ENCODE results near the gene CHCHD6. TPM values are rescaled to one million over a fixed set of nuclear protein-coding genes. Genes with fewer than 3 reads are reported as not detected.

CHCHD6 gene
- total RNA-seq, 1 donor from 2014 or later = 13.1 TPM

GRCh38 chr3:126992776-126993175, 288.7 kb downstream of the CHCHD6 start:
- Mint-ChIP-seq H3K27me3 (ENCODE audit: unreplicated experiment) (no peaks in the 10 kb centered on the region), H3K36me3 (ENCODE audit: unreplicated experiment) (peaks cover 2% of the 10 kb centered on the region), H3K9me3 (ENCODE audit: unreplicated experiment) (no peaks in the 10 kb centered on the region), H3K27ac (ENCODE audit: unreplicated experiment) (no peak overlapping the region), H3K4me3 (ENCODE audit: unreplicated experiment) (no peak overlapping the region), H3K4me1 (ENCODE audit: unreplicated experiment) (peaks cover 12% of the 10 kb centered on the region)
- no peak for DNase-seq (ENCODE audit: extremely low spot score, unreplicated experiment)
- no peak for TF ChIP-seq CTCF (IDR thresholded peaks at IDR 0.05)

- Mint-ChIP-seq H3K27me3 (ENCODE audit: unreplicated experiment) (no peaks in the 10 kb centered on the region), H3K4me3 (ENCODE audit: unreplicated experiment) (no peak overlapping the region), H3K36me3 (ENCODE audit: unreplicated experiment) (peaks cover 2% of the 10 kb centered on the region), H3K4me1 (ENCODE audit: unreplicated experiment) (peaks cover 15% of the 10 kb centered on the region), H3K27ac (ENCODE audit: unreplicated experiment) (no peak overlapping the region), H3K9me3 (ENCODE audit: unreplicated experiment) (no peaks in the 10 kb centered on the region)
- DNase-seq (ENCODE audit: extremely low spot score, unreplicated experiment) = no peak
- no peak for TF ChIP-seq CTCF (IDR thresholded peaks at IDR 0.05)
These were observed 289.4 kb downstream of the CHCHD6 start for GRCh38 chr3:126993436-126993835.

- Mint-ChIP-seq H3K36me3 (ENCODE audit: unreplicated experiment) (peaks cover 2% of the 10 kb centered on the region), H3K27ac (ENCODE audit: unreplicated experiment) (peak overlapping the region; percentile 52), H3K9me3 (ENCODE audit: unreplicated experiment) (no peaks in the 10 kb centered on the region), H3K27me3 (ENCODE audit: unreplicated experiment) (no peaks in the 10 kb centered on the region), H3K4me3 (ENCODE audit: unreplicated experiment) (no peak overlapping the region), H3K4me1 (ENCODE audit: unreplicated experiment) (peaks cover 15% of the 10 kb centered on the region)
- TF ChIP-seq CTCF (IDR thresholded peaks at IDR 0.05) = no peak
- DNase-seq (ENCODE audit: extremely low spot score, unreplicated experiment) = no peak
These were observed 290.7 kb downstream of the CHCHD6 start for GRCh38 chr3:126994661-126995245.

- H3K27ac Mint-ChIP-seq (ENCODE audit: unreplicated experiment) = peak overlapping the region; percentile 14
- no peaks in the 10 kb centered on the region for H3K9me3 Mint-ChIP-seq (ENCODE audit: unreplicated experiment)
- peaks cover 2% of the 10 kb centered on the region for H3K36me3 Mint-ChIP-seq (ENCODE audit: unreplicated experiment)
- H3K27me3 Mint-ChIP-seq (ENCODE audit: unreplicated experiment) = no peaks in the 10 kb centered on the region
- peaks cover 15% of the 10 kb centered on the region for H3K4me1 Mint-ChIP-seq (ENCODE audit: unreplicated experiment)
- DNase-seq (ENCODE audit: extremely low spot score, unreplicated experiment) = no peak
- no peak overlapping the region for H3K4me3 Mint-ChIP-seq (ENCODE audit: unreplicated experiment)
- TF ChIP-seq CTCF (IDR thresholded peaks at IDR 0.05) = no peak
These were observed 291.3 kb downstream of the CHCHD6 start for GRCh38 chr3:126995254-126995780.

DNA sequence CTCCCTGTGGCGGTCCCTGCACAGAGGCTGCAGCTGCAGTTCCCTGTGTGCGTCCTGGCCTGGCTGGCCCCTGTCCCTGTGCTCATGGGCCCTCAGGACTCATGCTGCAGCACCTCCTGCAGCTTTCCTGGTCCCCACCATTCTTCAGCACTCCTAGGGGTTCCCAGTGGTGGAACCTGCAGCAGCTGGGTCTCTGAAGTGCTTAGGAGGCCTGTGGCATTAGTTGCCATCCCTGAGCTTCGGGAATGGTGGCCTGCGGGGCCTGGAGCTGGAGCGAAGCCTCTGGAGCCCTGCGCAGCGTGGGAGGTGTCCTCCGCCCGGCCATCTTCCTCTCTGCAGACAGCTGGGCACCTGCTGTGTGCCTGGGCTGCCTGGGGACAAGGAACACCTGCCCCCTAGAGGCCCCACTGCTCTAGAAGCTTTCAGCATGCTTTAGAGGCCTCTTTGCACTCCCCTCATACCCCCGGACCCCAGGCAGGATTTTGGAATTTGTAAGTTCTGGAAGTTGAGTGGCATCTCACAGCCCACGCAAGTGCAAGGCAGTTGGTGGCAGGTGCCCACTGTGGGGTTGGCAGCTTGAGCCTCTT, 292.0 kb downstream of the CHCHD6 start:
- peaks cover 2% of the 10 kb centered on the region for H3K36me3 Mint-ChIP-seq (ENCODE audit: unreplicated experiment)
- H3K27ac Mint-ChIP-seq (ENCODE audit: unreplicated experiment) = no peak overlapping the region
- no peak for TF ChIP-seq CTCF (IDR thresholded peaks at IDR 0.05)
- no peaks in the 10 kb centered on the region for H3K27me3 Mint-ChIP-seq (ENCODE audit: unreplicated experiment)
- DNase-seq (ENCODE audit: extremely low spot score, unreplicated experiment) = no peak
- no peaks in the 10 kb centered on the region for H3K9me3 Mint-ChIP-seq (ENCODE audit: unreplicated experiment)
- H3K4me1 Mint-ChIP-seq (ENCODE audit: unreplicated experiment) = peaks cover 18% of the 10 kb centered on the region
- no peak overlapping the region for H3K4me3 Mint-ChIP-seq (ENCODE audit: unreplicated experiment)
